ENCODE data around the gene CDCA7.

The CDCA7 gene

DNA sequence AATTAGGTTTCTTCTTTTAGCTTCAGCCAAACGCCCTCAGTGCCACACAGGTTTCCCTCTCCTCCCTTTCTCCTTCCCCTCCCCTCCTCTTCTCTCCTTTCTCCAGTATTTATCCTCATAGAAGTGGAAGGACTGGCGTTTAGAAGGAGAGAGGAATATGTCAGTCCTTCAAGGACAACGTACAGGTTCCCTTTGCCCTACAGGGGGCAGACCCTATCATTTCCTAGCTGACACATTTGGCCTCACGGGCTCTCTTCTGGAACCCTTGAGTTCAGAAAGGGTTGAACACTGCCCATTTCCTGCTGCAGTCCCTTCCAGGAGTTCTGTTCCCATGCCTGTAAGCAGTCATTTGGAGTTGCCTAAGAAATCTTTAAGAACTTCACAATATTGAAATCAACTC lies 46.1 kb downstream of the CDCA7 start:
- FAIRE-seq = no peak
- DNase-seq (ENCODE audit: insufficient read length, low spot score) = no peak
- TF ChIP-seq CTCF (IDR thresholded peaks at IDR 0.05; ENCODE audit: insufficient read depth, missing control alignments) = peak; percentile 41

DNA sequence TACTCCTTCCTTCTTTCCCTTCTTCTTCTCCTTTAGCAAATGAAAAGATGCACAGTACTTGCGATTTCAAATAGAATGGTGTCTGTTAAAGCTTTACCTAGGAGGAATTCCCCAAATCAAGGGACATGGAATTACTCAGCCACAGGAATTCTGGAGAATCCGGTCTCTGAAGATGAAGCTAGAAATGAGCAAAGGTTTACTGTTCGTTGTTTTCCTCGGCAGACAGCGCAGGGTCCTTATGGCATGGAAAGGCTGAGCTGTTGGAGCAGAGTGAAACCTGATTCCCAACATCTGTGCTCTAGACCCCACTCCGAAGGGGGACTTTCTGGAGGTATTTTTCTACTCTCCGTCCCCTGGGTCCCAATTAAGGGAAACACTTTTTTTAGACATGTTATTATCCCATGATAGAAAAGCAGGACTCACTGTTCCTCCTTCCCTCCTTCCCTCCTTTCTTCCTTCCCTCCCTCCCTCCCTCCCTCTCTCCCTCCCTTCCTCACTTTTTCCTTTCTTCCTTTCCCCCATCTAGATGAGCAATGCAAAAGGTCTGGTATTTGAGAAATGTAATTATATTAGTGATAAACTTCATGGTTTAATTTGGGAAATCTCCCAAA lies 47.1 kb downstream of the CDCA7 start:
- TF ChIP-seq CTCF (IDR thresholded peaks at IDR 0.05; ENCODE audit: insufficient read depth, missing control alignments) = no peak
- no peak for DNase-seq (ENCODE audit: insufficient read length, low spot score)
- peak; percentile 55 for FAIRE-seq

- TF ChIP-seq CTCF (IDR thresholded peaks at IDR 0.05; ENCODE audit: insufficient read depth, missing control alignments) = peak; percentile 95
- DNase-seq (ENCODE audit: insufficient read length, low spot score) = no peak
- FAIRE-seq = peak; percentile 55
These were observed 47.8 kb downstream of the CDCA7 start for GRCh38 chr2:173402405-173402974.

DNA sequence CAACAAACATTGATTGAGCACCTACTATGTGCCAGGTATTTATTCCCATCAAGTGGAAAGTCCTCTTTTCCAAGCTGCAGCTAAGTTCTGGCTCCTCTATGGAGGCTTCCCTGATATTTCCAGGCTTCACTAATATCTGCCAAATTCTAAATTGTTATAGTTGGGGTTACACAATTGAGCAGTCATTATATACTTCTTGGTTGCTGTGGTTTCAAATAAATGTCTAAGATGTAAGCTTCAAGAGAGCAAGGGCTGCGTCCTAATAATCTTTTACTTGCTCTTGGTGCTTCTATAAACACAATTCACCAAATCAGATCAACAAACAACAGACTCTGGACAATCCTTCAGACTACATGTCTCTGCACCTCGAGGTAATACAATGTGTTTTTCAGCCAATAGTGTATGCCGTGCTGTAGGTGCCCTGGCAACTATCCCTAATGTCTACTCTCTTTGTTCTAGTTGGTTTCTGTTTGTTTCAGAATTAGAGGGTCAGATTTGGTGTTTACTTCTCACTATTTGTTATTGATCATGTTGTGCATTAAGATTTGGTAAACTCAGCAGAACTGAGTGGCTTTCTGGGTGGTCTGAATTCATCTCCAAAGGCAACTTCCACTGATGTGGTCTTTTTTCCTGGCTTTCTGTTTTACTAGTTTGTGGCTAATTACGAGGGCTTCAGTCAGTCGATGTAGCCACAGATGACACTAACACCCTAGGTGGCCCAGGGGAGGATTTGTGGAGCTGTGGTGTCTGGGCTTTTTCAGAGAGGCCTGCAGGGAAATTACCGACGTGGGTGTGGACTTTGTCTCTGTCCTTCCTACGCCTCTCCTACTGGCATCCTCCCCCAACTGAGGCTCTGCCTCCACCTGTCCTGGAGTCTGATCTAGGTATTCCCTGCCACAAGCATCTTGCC lies 50.4 kb downstream of the CDCA7 start:
- TF ChIP-seq CTCF (IDR thresholded peaks at IDR 0.05; ENCODE audit: insufficient read depth, missing control alignments) = no peak
- FAIRE-seq = no peak
- DNase-seq (ENCODE audit: insufficient read length, low spot score) = no peak

DNA sequence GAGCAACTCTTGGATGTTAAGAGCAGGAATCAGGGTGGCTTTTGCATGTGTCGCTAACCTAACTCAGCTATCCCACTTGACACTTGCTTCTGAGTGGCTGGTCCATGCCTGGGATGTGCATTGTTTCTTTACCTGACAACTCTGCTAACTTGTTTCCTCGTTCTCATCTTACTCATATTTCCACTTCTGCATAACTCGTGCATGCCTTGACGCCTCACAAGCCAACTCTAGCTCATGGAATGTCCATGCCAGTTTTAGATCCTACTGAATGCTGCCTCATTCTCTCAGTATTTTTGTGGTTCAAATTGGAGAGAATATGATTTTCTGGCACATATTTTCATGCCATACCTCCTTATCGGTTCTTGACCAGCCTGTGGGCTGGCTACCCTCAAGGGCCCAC lies 52.5 kb downstream of the CDCA7 start:
- no peak for DNase-seq (ENCODE audit: insufficient read length, low spot score)
- no peak for FAIRE-seq
- TF ChIP-seq CTCF (IDR thresholded peaks at IDR 0.05; ENCODE audit: insufficient read depth, missing control alignments) = no peak

- no peak for DNase-seq (ENCODE audit: insufficient read length, low spot score)
- no peak for FAIRE-seq
These were observed 53.0 kb downstream of the CDCA7 start for GRCh38 chr2:173407646-173408045.

More at GRCh38 chr2:173407646-173408045, 53.0 kb downstream of the CDCA7 start:
- no peak for TF ChIP-seq CTCF (IDR thresholded peaks at IDR 0.05; ENCODE audit: insufficient read depth, missing control alignments)
